ENCODE data around the gene HOMER1. TPM values are rescaled to one million over a fixed set of nuclear protein-coding genes. Genes with fewer than 3 reads are reported as not detected.
A peak's percentile ranks its signal among the peaks of the same experiment; 100 is the strongest.

Gene HOMER1
- total and polyA plus RNA-seq, 7 experiments from 2014 or later = 0.83 to 4.3 (median 2.6) TPM

GRCh38 chr5:79471556-79471955, 42.4 kb downstream of the HOMER1 start:
- Histone ChIP-seq H3K36me3 (ENCODE audit: control insufficient read depth in 2 of 3, insufficient read depth in 3 of 3, low read length in 3 of 3) (no peaks in the 10 kb centered on the region), H3K27ac (ENCODE audit: low read depth, low read length) (no peak overlapping the region), H3K27me3 (ENCODE audit: control insufficient read depth in 2 of 2, insufficient read depth in 2 of 2, low read length in 2 of 2) (no peaks in the 10 kb centered on the region), H3K4me1 (ENCODE audit: control insufficient read depth in 2 of 2, insufficient read depth in 2 of 2, low read length in 2 of 2) (no peaks in the 10 kb centered on the region), H3K4me3 (ENCODE audit: low read length) (no peak overlapping the region), H3K9me3 (ENCODE audit: control insufficient read depth in 2 of 3, low read length in 3 of 3) (no peaks in the 10 kb centered on the region)
- Mint-ChIP-seq H3K9me3 (no peaks in the 10 kb centered on the region), H3K27ac (no peak overlapping the region), H3K36me3 (no peaks in the 10 kb centered on the region), H3K4me1 (no peaks in the 10 kb centered on the region), H3K4me3 (no peak overlapping the region), H3K27me3 (peaks cover 0 to 4% (median 0%) of the 10 kb centered on the region in 5 donors)
- intact Hi-C loops (cut with micrococcal nuclease) = no loop called here
- DNase-seq = no peak
- no peak for ATAC-seq
- ChIA-PET POLR2A (no interaction called here), CTCF (no interaction called here)

- Histone ChIP-seq H3K36me3 (ENCODE audit: control insufficient read depth in 2 of 3, insufficient read depth in 3 of 3, low read length in 3 of 3) (no peaks in the 10 kb centered on the region), H3K4me3 (ENCODE audit: low read length) (no peak overlapping the region), H3K27ac (ENCODE audit: low read depth, low read length) (no peak overlapping the region), H3K9me3 (ENCODE audit: control insufficient read depth in 2 of 3, low read length in 3 of 3) (no peaks in the 10 kb centered on the region), H3K4me1 (ENCODE audit: control insufficient read depth in 2 of 2, insufficient read depth in 2 of 2, low read length in 2 of 2) (no peaks in the 10 kb centered on the region), H3K27me3 (ENCODE audit: control insufficient read depth in 2 of 2, insufficient read depth in 2 of 2, low read length in 2 of 2) (no peaks in the 10 kb centered on the region)
- H3K27ac Mint-ChIP-seq = no peak overlapping the region
- intact Hi-C loops (cut with micrococcal nuclease) = loop anchor here (1.0 to 10.0 kb wide), 5 partner anchors 230 to 580 kb away; partner anchors contain the start of gene JMY (in 1 of the 2)
- no peaks in the 10 kb centered on the region for H3K36me3 Mint-ChIP-seq
- peak in 5 of 9 donors; percentile 12 to 34 (median 32) for DNase-seq
- H3K4me3 Mint-ChIP-seq = no peak overlapping the region
- ATAC-seq = peak; percentile 54
- H3K9me3 Mint-ChIP-seq = no peaks in the 10 kb centered on the region
- POLR2A ChIA-PET = no interaction called here
- CTCF ChIA-PET = interaction anchor here (1.1 to 3.1 kb wide), 3 partner anchors 11 to 438 kb away, joined by 4 to 14 read pairs (median 4); no protein-coding TSS in a partner anchor
- H3K4me1 Mint-ChIP-seq = peaks cover 0 to 2% (median 0%) of the 10 kb centered on the region in 7 donors
- peaks cover 0 to 9% (median 5%) of the 10 kb centered on the region in 5 donors for H3K27me3 Mint-ChIP-seq
These were observed 49.1 kb downstream of the HOMER1 start for GRCh38 chr5:79464695-79465332.

- no peaks in the 10 kb centered on the region for H3K4me1 ChIP-seq (ENCODE audit: control insufficient read depth in 2 of 2, insufficient read depth in 2 of 2, low read length in 2 of 2)
- H3K36me3 ChIP-seq (ENCODE audit: control insufficient read depth in 2 of 3, insufficient read depth in 3 of 3, low read length in 3 of 3) = no peaks in the 10 kb centered on the region
- H3K27ac ChIP-seq (ENCODE audit: low read depth, low read length) = no peak overlapping the region
- Mint-ChIP-seq H3K36me3 (no peaks in the 10 kb centered on the region), H3K4me3 (no peak overlapping the region), H3K27ac (no peak overlapping the region), H3K27me3 (peaks cover 0 to 9% (median 7%) of the 10 kb centered on the region in 5 donors), H3K4me1 (peaks cover 0 to 2% (median 0%) of the 10 kb centered on the region in 7 donors), H3K9me3 (no peaks in the 10 kb centered on the region)
- intact Hi-C loops (cut with micrococcal nuclease) = loop anchor here (1.0 to 10.0 kb wide), 5 partner anchors 229 to 579 kb away; partner anchors contain the start of gene JMY (in 1 of the 2)
- ChIA-PET POLR2A (no interaction called here), CTCF (interaction anchor here (1.2 to 3.1 kb wide), 2 partner anchors 331 to 437 kb away, joined by 4 to 14 read pairs; no protein-coding TSS in a partner anchor)
- DNase-seq (no peak), ATAC-seq (no peak)
- no peaks in the 10 kb centered on the region for H3K9me3 ChIP-seq (ENCODE audit: control insufficient read depth in 2 of 3, low read length in 3 of 3)
- no peaks in the 10 kb centered on the region for H3K27me3 ChIP-seq (ENCODE audit: control insufficient read depth in 2 of 2, insufficient read depth in 2 of 2, low read length in 2 of 2)
- H3K4me3 ChIP-seq (ENCODE audit: low read length) = no peak overlapping the region
These were observed 49.7 kb downstream of the HOMER1 start for GRCh38 chr5:79464278-79464677.

GRCh38 chr5:79459626-79460025, 54.3 kb downstream of the HOMER1 start:
- CTCF ChIA-PET = no interaction called here
- ATAC-seq (no peak), DNase-seq (no peak)
- Histone ChIP-seq H3K27ac (ENCODE audit: low read depth, low read length) (no peak overlapping the region), H3K4me3 (ENCODE audit: low read length) (no peak overlapping the region), H3K27me3 (ENCODE audit: control insufficient read depth in 2 of 2, insufficient read depth in 2 of 2, low read length in 2 of 2) (no peaks in the 10 kb centered on the region), H3K4me1 (ENCODE audit: control insufficient read depth in 2 of 2, insufficient read depth in 2 of 2, low read length in 2 of 2) (no peaks in the 10 kb centered on the region), H3K36me3 (ENCODE audit: control insufficient read depth in 2 of 3, insufficient read depth in 3 of 3, low read length in 3 of 3) (no peaks in the 10 kb centered on the region), H3K9me3 (ENCODE audit: control insufficient read depth in 2 of 3, low read length in 3 of 3) (no peaks in the 10 kb centered on the region)
- H3K9me3 Mint-ChIP-seq = no peaks in the 10 kb centered on the region
- H3K4me3 Mint-ChIP-seq = no peak overlapping the region
- intact Hi-C loops (cut with micrococcal nuclease) = loop anchor here in 1 of 2 donors (10.0 kb wide), 2 partner anchors 225 to 575 kb away; partner anchors contain the start of gene JMY
- H3K27me3 Mint-ChIP-seq = peaks cover 0 to 9% (median 7%) of the 10 kb centered on the region in 5 donors
- POLR2A ChIA-PET = no interaction called here
- H3K4me1 Mint-ChIP-seq = peaks cover 0 to 2% (median 0%) of the 10 kb centered on the region in 7 donors
- peak overlapping the region in 1 of 9 donors; percentile 15 for H3K27ac Mint-ChIP-seq
- peaks cover 0 to 6% (median 0%) of the 10 kb centered on the region in 5 donors for H3K36me3 Mint-ChIP-seq

GRCh38 chr5:79456890-79457583, 56.9 kb downstream of the HOMER1 start:
- no peaks in the 10 kb centered on the region for H3K4me1 Mint-ChIP-seq

GRCh38 chr5:79456400-79456799, 57.5 kb downstream of the HOMER1 start:
- Histone ChIP-seq H3K4me1 (ENCODE audit: control insufficient read depth in 2 of 2, insufficient read depth in 2 of 2, low read length in 2 of 2) (no peaks in the 10 kb centered on the region), H3K9me3 (ENCODE audit: control insufficient read depth in 2 of 3, low read length in 3 of 3) (no peaks in the 10 kb centered on the region), H3K27ac (ENCODE audit: low read depth, low read length) (no peak overlapping the region), H3K27me3 (ENCODE audit: control insufficient read depth in 2 of 2, insufficient read depth in 2 of 2, low read length in 2 of 2) (no peaks in the 10 kb centered on the region), H3K4me3 (ENCODE audit: low read length) (no peak overlapping the region), H3K36me3 (ENCODE audit: control insufficient read depth in 2 of 3, insufficient read depth in 3 of 3, low read length in 3 of 3) (no peaks in the 10 kb centered on the region)
- POLR2A ChIA-PET = no interaction called here
- Mint-ChIP-seq H3K4me1 (no peaks in the 10 kb centered on the region), H3K36me3 (peaks cover 0 to 6% (median 0%) of the 10 kb centered on the region in 5 donors), H3K27me3 (peaks cover 0 to 9% (median 3%) of the 10 kb centered on the region in 5 donors), H3K9me3 (no peaks in the 10 kb centered on the region), H3K4me3 (no peak overlapping the region), H3K27ac (no peak overlapping the region)
- intact Hi-C loops (cut with micrococcal nuclease) = no loop called here
- ATAC-seq (no peak), DNase-seq (no peak)
- CTCF ChIA-PET = no interaction called here

More at GRCh38 chr5:79456890-79457583, 56.9 kb downstream of the HOMER1 start:
- Mint-ChIP-seq H3K4me3 (no peak overlapping the region), H3K27ac (no peak overlapping the region), H3K9me3 (no peaks in the 10 kb centered on the region), H3K36me3 (peaks cover 0 to 6% (median 0%) of the 10 kb centered on the region in 5 donors), H3K27me3 (peaks cover 0 to 9% (median 3%) of the 10 kb centered on the region in 5 donors)
- intact Hi-C loops (cut with micrococcal nuclease) = no loop called here
- no peak overlapping the region for H3K4me3 ChIP-seq (ENCODE audit: low read length)
- H3K9me3 ChIP-seq (ENCODE audit: control insufficient read depth in 2 of 3, low read length in 3 of 3) = no peaks in the 10 kb centered on the region
- POLR2A ChIA-PET = no interaction called here
- H3K27ac ChIP-seq (ENCODE audit: low read depth, low read length) = no peak overlapping the region
- no peaks in the 10 kb centered on the region for H3K4me1 ChIP-seq (ENCODE audit: control insufficient read depth in 2 of 2, insufficient read depth in 2 of 2, low read length in 2 of 2)
- DNase-seq = no peak
- no peak for ATAC-seq
- no peaks in the 10 kb centered on the region for H3K36me3 ChIP-seq (ENCODE audit: control insufficient read depth in 2 of 3, insufficient read depth in 3 of 3, low read length in 3 of 3)
- no peaks in the 10 kb centered on the region for H3K27me3 ChIP-seq (ENCODE audit: control insufficient read depth in 2 of 2, insufficient read depth in 2 of 2, low read length in 2 of 2)
- CTCF ChIA-PET = no interaction called here

Measured in naive thymus-derived CD4-positive, alpha-beta T cell (primary cell).